KOPT-K1 (cell line): ENCODE measurements around the gene SQOR.
"Not testable (repeated sequence)": the region's sequence is repeated elsewhere in the genome, so short reads cannot be mapped to it uniquely, and the experiment has no call there.

Experiments
- H3K27ac ChIP-seq: fragments of 200-600 bp; sonication (generic); 2 replicates; pipeline ENCODE4 v1.5.1; 2016; ENCODE audit warnings: antibody characterized with exemption, mild to moderate bottlenecking, low read depth, low read length; ENCODE audit not compliant: poor library complexity, severe bottlenecking
- H3K36me3 ChIP-seq: fragments of 200-600 bp; sonication (generic); 2 replicates; pipeline ENCODE4 v1.5.1; 2017; ENCODE audit warnings: antibody characterized with exemption, mild to moderate bottlenecking, low read length, moderate library complexity; ENCODE audit not compliant: insufficient read depth
- H3K9me3 ChIP-seq: fragments of 200-600 bp; sonication (generic); 2 replicates; pipeline ENCODE4 v1.5.1; 2017; ENCODE audit warnings: antibody characterized with exemption, low read length, mild to moderate bottlenecking; ENCODE audit not compliant: insufficient read depth, poor library complexity, severe bottlenecking

Gene SQOR

GRCh38 chr15:45645026-45645980 lies 10.5 kb downstream of the SQOR start:
- H3K27ac ChIP-seq: no peak overlapping the region
- peaks cover 2% of the 10 kb centered on the region for H3K9me3 ChIP-seq
- no peaks in the 10 kb centered on the region for H3K36me3 ChIP-seq

GRCh38 chr15:45646220-45646619 lies 11.4 kb downstream of the SQOR start:
- peaks cover 6% of the 10 kb centered on the region for H3K9me3 ChIP-seq
- H3K36me3 ChIP-seq: no peaks in the 10 kb centered on the region
- no peak overlapping the region for H3K27ac ChIP-seq

- Histone ChIP-seq H3K27ac (no peak overlapping the region), H3K9me3 (peaks cover 6% of the 10 kb centered on the region), H3K36me3 (no peaks in the 10 kb centered on the region)
Observed at GRCh38 chr15:45647828-45648227, 13.0 kb downstream of the SQOR start.

GRCh38 chr15:45648521-45649200 lies 13.8 kb downstream of the SQOR start:
- Histone ChIP-seq H3K36me3 (no peaks in the 10 kb centered on the region), H3K27ac (no peak overlapping the region), H3K9me3 (peaks cover 6% of the 10 kb centered on the region)

- H3K27ac ChIP-seq, H3K36me3 ChIP-seq, H3K9me3 ChIP-seq: not testable (repeated sequence)
Observed at GRCh38 chr15:45650007-45650406, 15.2 kb downstream of the SQOR start.

- H3K9me3 ChIP-seq: peaks cover 6% of the 10 kb centered on the region
- no peaks in the 10 kb centered on the region for H3K36me3 ChIP-seq
- no peak overlapping the region for H3K27ac ChIP-seq
Observed at GRCh38 chr15:45650889-45651525, 16.2 kb downstream of the SQOR start.

- H3K9me3 ChIP-seq: peaks cover 6% of the 10 kb centered on the region
- H3K27ac ChIP-seq: no peak overlapping the region
Observed at GRCh38 chr15:45653702-45654424, 19.0 kb downstream of the SQOR start.

GRCh38 chr15:45654749-45655148 lies 19.9 kb downstream of the SQOR start:
- Histone ChIP-seq H3K9me3 (peaks cover 6% of the 10 kb centered on the region), H3K36me3 (no peaks in the 10 kb centered on the region), H3K27ac (no peak overlapping the region)

More at GRCh38 chr15:45653702-45654424, 19.0 kb downstream of the SQOR start:
- H3K36me3 ChIP-seq: no peaks in the 10 kb centered on the region

GRCh38 chr15:45657254-45657653 lies 22.4 kb downstream of the SQOR start:
- no peaks in the 10 kb centered on the region for H3K9me3 ChIP-seq
- H3K36me3 ChIP-seq: no peaks in the 10 kb centered on the region
- no peak overlapping the region for H3K27ac ChIP-seq

GRCh38 chr15:45657764-45658545 lies 23.1 kb downstream of the SQOR start:
- H3K27ac ChIP-seq: no peak overlapping the region
- H3K9me3 ChIP-seq: no peaks in the 10 kb centered on the region
- 0 out of 2 replicates have a peak, but pooled peaks cover 7% of the 10 kb centered on the region for H3K36me3 ChIP-seq

- H3K27ac ChIP-seq: no peak overlapping the region
- 0 out of 2 replicates have a peak, but pooled peaks cover 7% of the 10 kb centered on the region for H3K36me3 ChIP-seq
- H3K9me3 ChIP-seq: no peaks in the 10 kb centered on the region
Observed at GRCh38 chr15:45660231-45660979, 25.6 kb downstream of the SQOR start.

GRCh38 chr15:45662375-45662774 lies 27.5 kb downstream of the SQOR start:
- Histone ChIP-seq H3K27ac (no peak overlapping the region), H3K36me3 (0 out of 2 replicates have a peak, but pooled peaks cover 7% of the 10 kb centered on the region), H3K9me3 (no peaks in the 10 kb centered on the region)

- H3K27ac ChIP-seq: no peak overlapping the region
- 0 out of 2 replicates have a peak, but pooled peaks cover 7% of the 10 kb centered on the region for H3K36me3 ChIP-seq
- H3K9me3 ChIP-seq: no peaks in the 10 kb centered on the region
Observed at GRCh38 chr15:45664451-45664850, 29.6 kb downstream of the SQOR start.
